ENCODE data around the gene SLC7A6OS.

SLC7A6OS gene

GRCh38 chr16:68310774-68311511 is at the start of gene SLC7A6OS, which contains the start of gene PRMT7:
SLC7A6OS (minus strand) TSS chr16:68310946; CDS start chr16:68310926, 20 bp downstream.
PRMT7 (plus strand) TSS chr16:68311019; CDS start chr16:68315980, 4,961 bp downstream.
- peak; percentile 21 to 64 for DNase-seq

GRCh38 chr16:68359398-68360191 is 48.8 kb upstream of the SLC7A6OS start:
- DNase-seq: no peak

GRCh38 chr16:68358951-68359350 is 48.2 kb upstream of the SLC7A6OS start:
- DNase-seq: no peak

- DNase-seq: no peak
Observed at GRCh38 chr16:68357923-68358322, 47.2 kb upstream of the SLC7A6OS start.

GRCh38 chr16:68357521-68357922 is 46.8 kb upstream of the SLC7A6OS start:
- DNase-seq: no peak

GRCh38 chr16:68356919-68357286 is 46.2 kb upstream of the SLC7A6OS start:
- DNase-seq: no peak

GRCh38 chr16:68356249-68356918 is 45.6 kb upstream of the SLC7A6OS start:
- DNase-seq: no peak

GRCh38 chr16:68355447-68356248 is 44.9 kb upstream of the SLC7A6OS start:
- no peak for DNase-seq

GRCh38 chr16:68354816-68355215 is 44.1 kb upstream of the SLC7A6OS start:
- no peak for DNase-seq

- DNase-seq: no peak
Observed at GRCh38 chr16:68353366-68353765, 42.6 kb upstream of the SLC7A6OS start.

- DNase-seq: peak in 1 of 2 experiments; percentile 24
Observed at GRCh38 chr16:68351991-68352431, 41.3 kb upstream of the SLC7A6OS start.

GRCh38 chr16:68351463-68351862 is 40.7 kb upstream of the SLC7A6OS start:
- no peak for DNase-seq

GRCh38 chr16:68350813-68351350 is 40.1 kb upstream of the SLC7A6OS start:
- DNase-seq: no peak

GRCh38 chr16:68349838-68350410 is 39.2 kb upstream of the SLC7A6OS start:
- no peak for DNase-seq

GRCh38 chr16:68348639-68349445 is 38.1 kb upstream of the SLC7A6OS start:
- DNase-seq: no peak

GRCh38 chr16:68347605-68348004 is 36.9 kb upstream of the SLC7A6OS start:
- no peak for DNase-seq

- no peak for DNase-seq
Observed at GRCh38 chr16:68346892-68347480, 36.2 kb upstream of the SLC7A6OS start.

GRCh38 chr16:68345958-68346635 is 35.4 kb upstream of the SLC7A6OS start:
- DNase-seq: no peak

GRCh38 chr16:68345351-68345810 is 34.6 kb upstream of the SLC7A6OS start:
- DNase-seq: no peak

GRCh38 chr16:68344252-68344651 is 33.5 kb upstream of the SLC7A6OS start:
- no peak for DNase-seq
